Measurements from ENCODE around the gene ECHDC3. TPM values are rescaled to one million over a fixed set of nuclear protein-coding genes. Genes with fewer than 3 reads are reported as not detected.

The ECHDC3 gene
- total RNA-seq, 4 donors from 2014 or later: 47.5 to 92.8 (median 76.6) TPM

GRCh38 chr10:11740907-11741306, 1.3 kb upstream of the ECHDC3 start:
- 96% methylated on average over 11 of the region's 11 CpGs for WGBS
- H3K27ac ChIP-seq: no peak overlapping the region
- no peaks in the 10 kb centered on the region for H3K36me3 ChIP-seq
- no peaks in the 10 kb centered on the region for H3K9me3 ChIP-seq
- peak in 1 of 2 donors; percentile 68 for DNase-seq (ENCODE audit: low spot score in 2 of 2)
- H3K4me3 ChIP-seq: no peak overlapping the region
- TF ChIP-seq POLR2A (IDR thresholded peaks at IDR 0.05) (no peak), CTCF (IDR thresholded peaks at IDR 0.05) (no peak), EP300 (IDR thresholded peaks at IDR 0.05) (no peak), POLR2AphosphoS5 (IDR thresholded peaks at IDR 0.05) (no peak)
- no peaks in the 10 kb centered on the region for H3K27me3 ChIP-seq
- peaks cover 27% of the 10 kb centered on the region for H3K4me1 ChIP-seq

DNA sequence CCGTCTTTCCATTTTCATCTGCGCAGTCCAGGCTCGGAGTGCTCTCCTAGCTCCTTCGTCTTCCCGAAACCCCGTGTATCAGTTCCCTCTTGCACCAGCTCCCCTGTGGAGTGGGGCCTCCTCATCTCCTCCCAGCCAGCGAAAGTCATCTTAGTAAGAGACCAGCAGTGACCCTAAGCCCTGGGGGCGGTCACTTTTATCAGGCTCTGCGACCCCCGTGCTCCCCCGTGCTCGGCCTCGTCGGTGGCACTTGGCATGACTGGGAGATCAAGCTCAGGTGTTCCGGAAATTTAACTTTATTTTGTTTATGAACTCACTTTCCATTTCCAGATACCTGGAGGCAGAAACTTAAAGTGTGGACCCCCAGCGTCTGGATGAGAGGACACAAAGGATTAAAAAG, 574 bp upstream of the ECHDC3 start:
- Histone ChIP-seq H3K27me3 (no peaks in the 10 kb centered on the region), H3K4me1 (peaks cover 31% of the 10 kb centered on the region), H3K27ac (peak overlapping the region; percentile 38), H3K9me3 (no peaks in the 10 kb centered on the region), H3K4me3 (peak overlapping the region; percentile 65), H3K36me3 (no peaks in the 10 kb centered on the region)
- 76% methylated on average over 16 of the region's 16 CpGs for WGBS
- TF ChIP-seq POLR2A (IDR thresholded peaks at IDR 0.05): no peak
- TF ChIP-seq CTCF (IDR thresholded peaks at IDR 0.05): no peak
- no peak for TF ChIP-seq POLR2AphosphoS5 (IDR thresholded peaks at IDR 0.05)
- TF ChIP-seq EP300 (IDR thresholded peaks at IDR 0.05): no peak
- DNase-seq (ENCODE audit: low spot score in 2 of 2): peak in 1 of 2 donors; percentile 71

DNA sequence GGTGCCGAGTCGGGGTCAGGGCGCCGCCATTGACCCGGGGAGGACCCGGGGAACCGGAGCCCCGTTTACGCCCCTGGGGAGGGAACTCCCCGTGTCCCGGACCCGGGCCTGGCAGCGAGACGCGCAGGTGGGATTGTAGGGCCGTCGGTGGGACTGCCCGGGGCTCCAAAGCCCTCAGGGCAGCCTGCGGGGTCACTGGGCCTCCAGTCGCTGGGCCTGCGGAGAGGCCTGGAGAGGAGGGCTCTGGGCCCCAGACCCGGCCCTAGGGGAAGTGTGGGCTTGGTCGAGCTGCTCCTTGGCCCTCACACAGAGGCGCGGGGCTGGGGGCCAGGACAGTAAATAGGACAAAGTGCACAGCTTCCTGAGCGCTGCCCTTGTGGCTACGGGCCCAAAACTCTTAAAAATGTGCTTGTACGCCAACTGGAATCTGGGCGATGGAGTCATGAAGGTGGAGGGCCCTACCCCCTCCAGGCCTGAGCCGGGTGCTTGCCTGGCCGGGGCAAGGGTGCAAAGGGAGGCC, 657 bp downstream of the ECHDC3 start:
- Histone ChIP-seq H3K4me1 (peaks cover 41% of the 10 kb centered on the region), H3K27ac (peak overlapping the region; percentile 84), H3K36me3 (no peaks in the 10 kb centered on the region), H3K9me3 (no peaks in the 10 kb centered on the region), H3K4me3 (peak overlapping the region; percentile 65), H3K27me3 (no peaks in the 10 kb centered on the region)
- WGBS: 58% methylated on average over 10 of the region's 31 CpGs
- TF ChIP-seq POLR2A (IDR thresholded peaks at IDR 0.05) (no peak), POLR2AphosphoS5 (IDR thresholded peaks at IDR 0.05) (no peak), EP300 (IDR thresholded peaks at IDR 0.05) (no peak), CTCF (IDR thresholded peaks at IDR 0.05) (no peak)
- DNase-seq (ENCODE audit: low spot score in 2 of 2): peak in 1 of 2 donors; percentile 77

GRCh38 chr10:11743461-11744338, 1.5 kb downstream of the ECHDC3 start:
- H3K4me3 ChIP-seq: peak overlapping the region; percentile 65

More at GRCh38 chr10:11743461-11744338, 1.5 kb downstream of the ECHDC3 start:
- 60% methylated on average over 9 of the region's 9 CpGs for WGBS
- no peaks in the 10 kb centered on the region for H3K36me3 ChIP-seq
- H3K27ac ChIP-seq: peak overlapping the region; percentile 84
- H3K27me3 ChIP-seq: no peaks in the 10 kb centered on the region
- no peaks in the 10 kb centered on the region for H3K9me3 ChIP-seq
- DNase-seq (ENCODE audit: low spot score in 2 of 2): peak in 1 of 2 donors; percentile 34
- no peak for TF ChIP-seq POLR2AphosphoS5 (IDR thresholded peaks at IDR 0.05)
- TF ChIP-seq EP300 (IDR thresholded peaks at IDR 0.05): no peak
- no peak for TF ChIP-seq CTCF (IDR thresholded peaks at IDR 0.05)
- TF ChIP-seq POLR2A (IDR thresholded peaks at IDR 0.05): no peak
- peaks cover 44% of the 10 kb centered on the region for H3K4me1 ChIP-seq

Data from suprapubic skin (tissue), 4 donors.